NCI-H128 (cell line): Measurements from ENCODE around the gene ALKBH4.
"Not testable (repeated sequence)": the region's sequence is repeated elsewhere in the genome, so short reads cannot be mapped to it uniquely, and the experiment has no call there.

Experiments used
- DNase-seq: peaks from one replicate; lab custom pipeline; 2025; ENCODE audit not compliant: unreplicated experiment; lab: John Stamatoyannopoulos, UW

Gene ALKBH4

GRCh38 chr7:102478314-102479208 lies 13.9 kb upstream of the ALKBH4 start, which contains the start of gene POLR2J:
POLR2J (minus strand) TSS chr7:102478922; CDS start chr7:102478860, 62 bp downstream.
- not testable (repeated sequence) for DNase-seq

GRCh38 chr7:102474736-102475435 lies 10.2 kb upstream of the ALKBH4 start:
- DNase-seq: not testable (repeated sequence)

- not testable (repeated sequence) for DNase-seq
These were observed 9.5 kb upstream of the ALKBH4 start for GRCh38 chr7:102474116-102474515.

GRCh38 chr7:102473271-102473991 lies 8.8 kb upstream of the ALKBH4 start:
- no peak for DNase-seq

GRCh38 chr7:102472126-102473041 lies 7.7 kb upstream of the ALKBH4 start:
- DNase-seq: no peak

- no peak for DNase-seq
These were observed 7.1 kb upstream of the ALKBH4 start for GRCh38 chr7:102471791-102472125.

- DNase-seq: no peak
These were observed 5.5 kb upstream of the ALKBH4 start for GRCh38 chr7:102469972-102470825.

GRCh38 chr7:102469351-102469971 lies 4.8 kb upstream of the ALKBH4 start:
- DNase-seq: no peak

GRCh38 chr7:102468478-102469350 lies 4.1 kb upstream of the ALKBH4 start:
- no peak for DNase-seq

GRCh38 chr7:102467581-102468477 lies 3.2 kb upstream of the ALKBH4 start:
- no peak for DNase-seq

GRCh38 chr7:102466097-102466496 lies 1.4 kb upstream of the ALKBH4 start:
- no peak for DNase-seq

- no peak for DNase-seq
These were observed 654 bp downstream of the ALKBH4 start for GRCh38 chr7:102463841-102464576.

GRCh38 chr7:102460467-102460866 lies 4.2 kb downstream of the ALKBH4 start:
- DNase-seq: no peak

- no peak for DNase-seq
These were observed 5.3 kb downstream of the ALKBH4 start for GRCh38 chr7:102459221-102459844.

- DNase-seq: no peak
These were observed 7.2 kb downstream of the ALKBH4 start for GRCh38 chr7:102457352-102457924.

- DNase-seq: no peak
These were observed 8.3 kb downstream of the ALKBH4 start for GRCh38 chr7:102456327-102456726.
